Ovary (tissue), 3 donors: ENCODE measurements around the gene LHX4.

Source experiments
- POLR2A ChIP-seq: fragments of 450-650 bp; IDR thresholded peaks from one replicate; pipeline ENCODE4 v1.6.1; 2017; ENCODE audit warnings: antibody characterized with exemption, mild to moderate bottlenecking, moderate library complexity
- TF ChIP-seq, protein P1 (sequence below), 3 donors: fragments of 450-650 bp in 2 of 3; fragments of 200-600 bp in 1 of 3; IDR thresholded peaks; one replicate each; pipeline versions ENCODE4 v1.5.1 to v1.8.0; 2016 to 2022; ENCODE audit warnings: antibody characterized with exemption in 3 of 3, mild to moderate bottlenecking in 1 of 3
- donor health status: DM: no; HTN: no; CAD: no.

- TF ChIP-seq, protein P1, sequence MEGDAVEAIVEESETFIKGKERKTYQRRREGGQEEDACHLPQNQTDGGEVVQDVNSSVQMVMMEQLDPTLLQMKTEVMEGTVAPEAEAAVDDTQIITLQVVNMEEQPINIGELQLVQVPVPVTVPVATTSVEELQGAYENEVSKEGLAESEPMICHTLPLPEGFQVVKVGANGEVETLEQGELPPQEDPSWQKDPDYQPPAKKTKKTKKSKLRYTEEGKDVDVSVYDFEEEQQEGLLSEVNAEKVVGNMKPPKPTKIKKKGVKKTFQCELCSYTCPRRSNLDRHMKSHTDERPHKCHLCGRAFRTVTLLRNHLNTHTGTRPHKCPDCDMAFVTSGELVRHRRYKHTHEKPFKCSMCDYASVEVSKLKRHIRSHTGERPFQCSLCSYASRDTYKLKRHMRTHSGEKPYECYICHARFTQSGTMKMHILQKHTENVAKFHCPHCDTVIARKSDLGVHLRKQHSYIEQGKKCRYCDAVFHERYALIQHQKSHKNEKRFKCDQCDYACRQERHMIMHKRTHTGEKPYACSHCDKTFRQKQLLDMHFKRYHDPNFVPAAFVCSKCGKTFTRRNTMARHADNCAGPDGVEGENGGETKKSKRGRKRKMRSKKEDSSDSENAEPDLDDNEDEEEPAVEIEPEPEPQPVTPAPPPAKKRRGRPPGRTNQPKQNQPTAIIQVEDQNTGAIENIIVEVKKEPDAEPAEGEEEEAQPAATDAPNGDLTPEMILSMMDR (IDR thresholded peaks at IDR 0.05) = no peak
- TF ChIP-seq POLR2A = no peak
These were observed 40.0 kb upstream of the LHX4 start for GRCh38 chr1:180190091-180190490.
